HG02588 (cell line): ENCODE measurements around the gene CYP19A1.

Experiments
- ATAC-seq: cut with Tn5 transposase; IDR thresholded peaks from one replicate; pipeline ENCODE4 v1.9.1; 2021; ENCODE audit warnings: mild to moderate bottlenecking, moderate library complexity; ENCODE audit not compliant: unreplicated experiment

Gene CYP19A1

GRCh38 chr15:51363383-51363782, 25.0 kb upstream of the CYP19A1 start:
- ATAC-seq: no peak

DNA sequence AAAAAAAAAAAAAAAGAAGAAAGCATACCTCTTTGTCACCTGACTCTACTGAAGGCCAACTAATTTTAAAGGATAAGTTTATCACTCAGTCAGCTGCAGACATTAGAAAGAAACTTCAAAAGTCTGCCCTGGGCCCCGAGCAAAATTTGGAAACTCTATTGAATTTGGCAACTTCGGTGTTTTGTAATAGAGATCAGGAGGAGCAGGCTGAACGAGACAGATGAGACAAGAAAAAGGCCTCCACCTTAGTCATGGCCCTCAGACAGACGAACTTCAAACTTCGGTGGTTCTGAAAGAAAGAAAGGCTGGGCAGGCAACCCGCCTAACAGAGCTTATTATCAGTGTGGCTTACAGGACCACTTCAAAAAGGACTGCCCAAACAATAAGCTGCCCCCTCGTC, 21.6 kb upstream of the CYP19A1 start:
- ATAC-seq: no peak

DNA sequence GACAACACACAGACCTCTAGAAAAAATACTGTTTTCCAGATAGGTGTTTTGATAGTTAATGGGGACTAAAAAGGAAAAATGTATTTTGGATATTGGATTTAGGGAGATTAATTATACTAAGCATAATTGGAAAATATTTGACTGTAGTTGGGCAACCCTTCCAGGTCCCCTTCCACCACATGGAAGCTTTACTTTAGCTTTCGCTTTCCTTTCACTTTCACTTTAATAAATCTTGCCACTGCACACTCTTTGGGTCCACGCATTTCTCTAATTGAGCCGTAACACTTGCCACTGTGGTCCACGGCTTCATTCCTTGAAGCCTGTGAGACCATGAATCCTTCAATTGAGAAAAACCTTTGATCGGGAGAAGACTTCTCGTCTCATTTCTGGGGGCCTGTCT, 18.6 kb upstream of the CYP19A1 start:
- no peak for ATAC-seq

DNA sequence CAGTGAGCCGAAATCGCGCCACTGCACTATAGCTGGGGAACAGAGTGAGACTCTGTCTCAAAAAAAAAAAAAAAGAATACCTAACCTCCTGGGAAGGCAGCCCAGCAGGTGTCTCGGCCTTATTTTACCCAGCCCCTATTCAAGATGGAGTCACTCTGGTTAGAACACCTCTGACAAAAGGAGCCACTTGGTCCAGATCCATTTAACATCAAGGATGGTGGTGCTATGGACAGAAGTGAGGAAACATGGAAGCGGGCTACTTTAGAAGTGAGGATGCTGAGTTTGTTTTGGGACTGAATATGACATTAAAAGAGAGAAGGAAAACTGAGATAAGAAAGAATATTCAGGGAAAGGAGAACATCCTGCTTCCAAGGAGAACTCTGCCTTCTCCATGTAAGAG, 17.8 kb upstream of the CYP19A1 start:
- ATAC-seq: no peak

GRCh38 chr15:51355096-51355495, 16.7 kb upstream of the CYP19A1 start:
- ATAC-seq: no peak

DNA sequence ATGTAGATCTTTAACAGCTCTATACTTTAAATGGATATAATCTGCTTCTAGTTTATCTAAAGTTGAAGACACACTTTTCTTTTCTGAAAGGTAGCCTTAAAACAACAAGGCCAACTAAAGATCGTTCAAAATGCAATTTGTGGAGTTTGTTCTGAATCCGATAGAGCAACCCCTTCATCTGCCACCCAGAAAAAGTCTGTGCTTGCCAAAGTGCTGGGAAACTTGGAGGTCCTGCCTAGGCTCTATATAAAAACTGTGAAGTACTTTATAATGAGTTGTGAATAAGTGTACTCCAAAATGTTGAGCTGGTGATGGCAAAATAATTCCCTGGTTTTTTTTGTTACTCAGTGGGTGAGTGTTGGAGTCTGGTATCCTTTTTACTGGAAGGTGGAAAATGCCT, 15.6 kb upstream of the CYP19A1 start:
- ATAC-seq: no peak

DNA sequence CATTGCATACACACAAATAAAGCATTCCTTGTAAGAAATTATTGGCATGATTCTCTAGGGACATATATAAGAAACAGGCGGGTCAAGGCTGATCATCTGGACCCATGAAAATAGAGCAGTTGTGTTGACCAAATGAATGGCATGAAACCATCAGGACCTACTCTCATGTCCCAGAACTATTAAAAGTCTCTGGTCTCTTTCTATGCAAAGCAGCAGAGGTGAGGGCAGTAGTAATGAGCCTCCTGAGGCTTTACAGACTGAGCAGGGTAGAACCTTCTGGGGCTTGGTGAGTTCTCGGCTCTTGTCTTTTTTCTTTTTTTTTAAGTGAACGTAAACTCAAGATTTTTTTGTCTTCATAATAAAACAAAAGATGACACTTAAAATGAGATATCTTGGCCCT, 12.3 kb upstream of the CYP19A1 start:
- ATAC-seq: no peak

GRCh38 chr15:51349156-51349844, 10.9 kb upstream of the CYP19A1 start:
- no peak for ATAC-seq

GRCh38 chr15:51348688-51349087, 10.3 kb upstream of the CYP19A1 start:
- ATAC-seq: peak; percentile 79

GRCh38 chr15:51346136-51346535, 7.7 kb upstream of the CYP19A1 start:
- ATAC-seq: no peak

- no peak for ATAC-seq
Observed at GRCh38 chr15:51343466-51343865, 5.1 kb upstream of the CYP19A1 start.

- no peak for ATAC-seq
Observed at GRCh38 chr15:51342227-51342999, 4.0 kb upstream of the CYP19A1 start.

DNA sequence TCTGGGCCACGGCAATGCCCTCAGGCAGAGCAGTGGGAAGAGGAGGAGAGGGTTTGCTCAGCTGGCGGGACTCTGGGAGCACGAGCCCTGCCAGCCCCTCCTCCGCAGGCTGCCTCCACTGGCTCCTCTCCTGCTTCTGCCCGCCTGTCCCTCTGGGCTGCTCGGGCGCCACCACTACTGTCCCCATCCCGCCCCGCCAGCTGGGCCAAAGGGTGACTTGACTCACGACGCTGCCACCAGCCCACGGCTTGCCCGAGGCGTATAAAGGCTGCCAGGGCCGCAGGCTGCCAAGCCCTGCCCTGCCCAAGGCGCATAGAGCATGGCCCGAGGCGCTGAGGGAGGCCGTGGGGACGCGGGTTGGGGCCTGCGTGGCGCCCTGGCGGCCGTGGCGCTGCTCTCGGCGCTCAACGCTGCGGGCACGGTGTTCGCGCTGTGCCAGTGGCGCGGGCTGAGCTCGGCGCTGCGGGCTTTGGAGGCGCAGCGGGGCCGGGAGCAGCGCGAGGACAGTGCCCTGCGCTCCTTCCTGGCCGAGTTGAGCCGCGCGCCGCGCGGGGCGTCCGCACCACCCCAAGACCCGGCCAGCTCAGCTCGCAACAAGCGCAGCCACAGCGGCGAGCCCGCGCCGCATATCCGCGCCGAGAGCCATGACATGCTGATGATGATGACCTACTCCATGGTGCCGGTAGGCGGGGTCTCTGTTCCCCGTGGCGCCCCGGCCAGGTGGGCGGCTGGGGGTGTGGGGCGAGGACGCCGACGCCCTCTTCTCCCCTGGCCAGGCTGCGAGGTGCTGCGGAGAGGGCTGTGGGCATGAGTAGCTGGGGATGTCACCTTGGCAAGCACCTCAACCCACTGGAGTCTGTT, 3.2 kb upstream of the CYP19A1 start, which contains the start of gene GLDN:
GLDN (plus strand) TSS at position 290 of the 861 bp plus-strand sequence; CDS start at position 320, 30 bp downstream.
- no peak for ATAC-seq

- ATAC-seq: no peak
Observed at GRCh38 chr15:51335538-51336410, 2.6 kb downstream of the CYP19A1 start.

DNA sequence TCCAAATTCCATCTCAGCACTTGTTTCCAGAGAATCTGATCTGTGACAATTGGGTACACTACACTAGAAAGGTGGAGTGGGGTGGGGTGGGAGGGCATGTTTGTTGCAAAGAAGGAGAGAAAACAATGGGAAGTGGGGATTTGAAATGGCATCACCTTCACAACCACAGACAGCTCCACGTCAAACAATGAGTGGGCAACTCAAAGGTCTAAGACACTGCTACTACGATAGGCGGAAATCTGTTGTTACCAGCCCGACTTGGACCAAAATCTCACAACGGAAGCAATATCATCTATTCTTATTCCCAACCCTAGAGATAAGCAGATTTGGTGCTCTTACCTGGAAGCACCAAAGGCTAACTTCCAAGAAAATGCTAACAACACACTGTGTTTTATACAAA, 3.3 kb downstream of the CYP19A1 start:
- ATAC-seq: no peak

DNA sequence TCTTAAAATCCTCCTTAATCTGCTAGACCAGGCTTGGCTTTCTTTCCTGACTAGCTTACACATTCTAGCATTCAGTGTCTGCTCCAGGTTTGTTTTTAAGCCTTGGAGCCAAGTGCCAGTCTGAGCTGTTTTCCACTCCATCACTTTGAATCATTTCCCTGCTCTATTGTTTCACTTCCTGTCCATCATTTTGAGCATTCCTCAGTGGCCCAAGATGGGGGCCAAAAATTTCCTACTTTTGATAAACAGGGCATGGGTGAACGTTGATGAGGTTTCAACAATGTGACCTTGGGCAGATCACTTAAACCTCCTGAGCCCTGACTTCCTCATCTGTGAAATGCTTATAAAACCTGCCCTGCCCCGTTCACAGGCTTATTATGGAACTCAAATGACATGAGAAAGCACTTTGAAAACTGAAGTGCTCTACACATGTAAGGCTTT, 4.4 kb downstream of the CYP19A1 start:
- ATAC-seq: no peak

- ATAC-seq: no peak
Observed at GRCh38 chr15:51333571-51333970, 4.8 kb downstream of the CYP19A1 start.

- ATAC-seq: no peak
Observed at GRCh38 chr15:51332206-51333147, 5.9 kb downstream of the CYP19A1 start.

DNA sequence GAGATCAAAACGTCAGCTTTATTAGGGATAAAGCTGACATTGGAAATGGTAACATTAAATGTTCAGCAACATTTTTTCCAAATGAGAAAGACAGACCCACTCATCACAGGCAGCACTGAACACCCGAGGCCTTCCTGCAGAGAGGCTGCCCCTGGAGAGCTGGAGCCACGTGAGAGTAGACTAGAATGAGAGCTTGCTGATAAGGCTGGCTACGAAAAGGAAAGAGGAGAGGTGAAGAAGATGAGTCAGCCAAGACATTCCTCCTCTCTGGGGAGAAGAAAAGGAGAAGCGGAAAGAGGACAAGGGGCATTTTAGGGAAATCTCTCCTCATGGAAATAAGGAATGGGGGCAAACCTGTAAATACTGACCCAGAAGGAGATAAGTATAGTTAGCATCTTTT, 7.3 kb downstream of the CYP19A1 start:
- ATAC-seq: no peak
